ENCODE measurements around the gene TP53TG3F.
"Not testable (repeated sequence)": the region's sequence is repeated elsewhere in the genome, so short reads cannot be mapped to it uniquely, and the experiment has no call there.

The TP53TG3F gene, protein sequence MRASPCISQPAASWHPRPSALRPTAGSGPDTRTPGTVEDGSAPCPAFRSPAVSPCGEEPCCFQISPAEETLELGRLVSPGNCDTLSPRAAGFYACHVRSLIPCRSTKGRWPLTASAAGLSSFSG

DNA sequence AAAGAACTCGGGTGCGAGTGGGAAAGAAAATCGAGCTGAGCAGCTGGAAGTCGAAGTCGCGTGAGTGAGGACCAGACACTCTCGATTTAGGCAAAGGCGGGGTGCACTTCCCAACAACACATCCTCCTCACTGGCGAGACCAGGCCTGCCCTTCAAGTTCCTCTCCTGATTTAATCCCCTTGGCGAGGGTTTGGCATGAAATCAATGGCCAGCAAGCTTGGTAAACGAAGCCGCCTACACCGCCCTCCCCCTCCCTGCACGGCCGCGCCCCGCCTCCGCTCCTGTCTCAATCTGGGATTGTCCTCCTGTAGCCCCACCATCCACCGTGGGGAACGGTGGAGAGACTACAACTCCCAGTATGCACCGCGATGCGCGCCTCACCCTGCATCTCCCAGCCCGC lies at the start of gene TP53TG3F:
Gene TP53TG3F (plus strand): TSS at position 301 of the 400 bp plus-strand sequence. CDS start 68 bp downstream, at position 369.
- TF ChIP-seq, protein P1, sequence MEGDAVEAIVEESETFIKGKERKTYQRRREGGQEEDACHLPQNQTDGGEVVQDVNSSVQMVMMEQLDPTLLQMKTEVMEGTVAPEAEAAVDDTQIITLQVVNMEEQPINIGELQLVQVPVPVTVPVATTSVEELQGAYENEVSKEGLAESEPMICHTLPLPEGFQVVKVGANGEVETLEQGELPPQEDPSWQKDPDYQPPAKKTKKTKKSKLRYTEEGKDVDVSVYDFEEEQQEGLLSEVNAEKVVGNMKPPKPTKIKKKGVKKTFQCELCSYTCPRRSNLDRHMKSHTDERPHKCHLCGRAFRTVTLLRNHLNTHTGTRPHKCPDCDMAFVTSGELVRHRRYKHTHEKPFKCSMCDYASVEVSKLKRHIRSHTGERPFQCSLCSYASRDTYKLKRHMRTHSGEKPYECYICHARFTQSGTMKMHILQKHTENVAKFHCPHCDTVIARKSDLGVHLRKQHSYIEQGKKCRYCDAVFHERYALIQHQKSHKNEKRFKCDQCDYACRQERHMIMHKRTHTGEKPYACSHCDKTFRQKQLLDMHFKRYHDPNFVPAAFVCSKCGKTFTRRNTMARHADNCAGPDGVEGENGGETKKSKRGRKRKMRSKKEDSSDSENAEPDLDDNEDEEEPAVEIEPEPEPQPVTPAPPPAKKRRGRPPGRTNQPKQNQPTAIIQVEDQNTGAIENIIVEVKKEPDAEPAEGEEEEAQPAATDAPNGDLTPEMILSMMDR (IDR thresholded peaks at IDR 0.05) = not testable (repeated sequence)
